GM19372 (cell line): ENCODE data around the gene HSPG2.

Experiments
- ATAC-seq: cut with Tn5 transposase; IDR thresholded peaks from one replicate; pipeline ENCODE4 v1.9.1; 2021; ENCODE audit warnings: mild to moderate bottlenecking, low read depth, moderate library complexity; ENCODE audit not compliant: unreplicated experiment

Gene HSPG2

GRCh38 chr1:21868941-21869454 lies 68.1 kb downstream of the HSPG2 start:
- ATAC-seq, result no peak

DNA sequence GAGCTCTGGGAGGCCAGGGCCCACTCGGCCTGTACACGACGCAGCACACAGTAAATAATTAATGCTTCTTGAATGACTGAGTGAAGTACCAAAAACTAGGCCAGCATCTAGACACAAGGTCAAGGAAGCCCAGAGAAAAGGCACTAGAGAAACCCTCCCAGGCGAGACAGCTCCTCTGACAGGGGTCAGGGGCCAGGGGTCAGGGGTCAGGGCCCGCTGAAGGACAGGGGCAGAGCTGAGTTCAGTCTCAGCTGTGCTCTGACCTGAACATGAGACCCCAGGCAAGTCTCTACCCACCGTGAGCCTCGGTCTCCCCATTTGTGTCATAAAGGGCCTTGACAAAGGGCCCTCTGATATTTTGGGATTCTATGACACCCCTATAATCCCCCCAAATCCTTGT lies 68.6 kb downstream of the HSPG2 start:
- ATAC-seq, result no peak

- no peak for ATAC-seq
Measured at GRCh38 chr1:21867451-21867996, 69.6 kb downstream of the HSPG2 start.

DNA sequence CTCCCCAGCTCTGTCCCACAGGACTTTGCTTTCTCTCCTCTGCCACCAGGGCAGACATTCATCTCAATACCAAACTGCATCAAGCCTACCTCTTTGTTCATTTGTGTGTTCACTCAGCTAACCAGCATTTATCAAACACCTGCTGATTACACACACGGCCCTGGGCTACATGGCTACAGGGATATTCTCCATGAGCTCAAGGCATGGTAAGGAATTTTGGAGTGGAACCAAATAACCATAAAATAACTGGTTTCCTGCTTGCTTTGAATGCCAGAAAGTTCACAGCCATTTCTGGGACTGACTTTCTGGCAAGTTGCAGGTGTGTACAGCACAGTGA lies 70.4 kb downstream of the HSPG2 start:
- ATAC-seq, result no peak

DNA sequence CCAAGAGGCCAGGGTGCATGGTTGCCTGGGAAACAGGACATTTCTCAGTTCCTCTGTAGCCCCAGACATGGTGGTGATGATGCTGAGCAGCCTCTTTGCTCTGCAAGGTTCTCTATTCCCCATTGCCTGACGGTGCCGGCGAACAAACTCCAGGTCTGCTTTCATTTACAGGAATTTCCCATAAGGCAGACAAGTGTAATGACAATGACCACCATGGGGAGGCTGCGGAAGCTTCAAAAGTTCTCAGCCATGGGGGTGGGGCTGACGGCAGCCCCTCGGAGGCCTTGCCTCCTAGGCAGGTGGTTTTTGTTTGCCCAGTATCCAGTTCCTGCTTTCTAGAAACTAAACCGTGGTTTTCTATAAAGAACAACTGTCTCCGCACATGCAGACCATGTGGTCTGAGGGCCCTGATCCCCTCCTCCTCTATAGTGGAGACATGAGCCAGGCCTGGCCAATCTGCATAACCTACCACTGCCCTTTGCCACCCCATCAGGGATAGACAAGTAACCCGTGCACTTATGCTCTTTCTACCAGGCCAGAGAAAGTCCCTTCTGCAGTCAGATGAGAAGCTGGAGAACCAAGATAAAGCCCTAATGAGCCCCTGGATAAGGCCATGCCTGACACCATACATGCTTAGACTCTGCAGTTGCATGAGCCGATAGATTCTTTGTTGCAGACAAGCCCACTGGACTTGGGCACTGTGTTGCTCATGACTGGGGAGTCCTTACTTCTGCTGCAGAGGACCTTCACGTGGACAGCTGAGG lies 71.0 kb downstream of the HSPG2 start:
- peak; percentile 73 for ATAC-seq

DNA sequence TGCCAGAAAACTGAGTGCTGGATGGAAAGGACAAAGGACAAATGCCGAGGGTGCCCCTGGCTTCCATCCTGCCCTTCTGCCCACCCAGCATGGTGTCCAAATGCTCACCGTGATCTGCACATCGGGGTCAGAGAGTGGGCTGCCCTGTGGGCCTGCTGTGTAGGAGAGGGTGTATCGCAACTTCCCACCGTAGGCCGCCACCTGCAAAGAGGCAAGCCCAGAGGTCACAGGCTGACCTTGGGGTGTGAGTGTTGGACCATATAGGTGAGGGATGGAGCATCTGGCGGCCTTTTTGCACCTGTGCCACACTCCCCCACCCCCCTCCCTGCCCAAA lies 71.5 kb downstream of the HSPG2 start:
- ATAC-seq, result no peak

DNA sequence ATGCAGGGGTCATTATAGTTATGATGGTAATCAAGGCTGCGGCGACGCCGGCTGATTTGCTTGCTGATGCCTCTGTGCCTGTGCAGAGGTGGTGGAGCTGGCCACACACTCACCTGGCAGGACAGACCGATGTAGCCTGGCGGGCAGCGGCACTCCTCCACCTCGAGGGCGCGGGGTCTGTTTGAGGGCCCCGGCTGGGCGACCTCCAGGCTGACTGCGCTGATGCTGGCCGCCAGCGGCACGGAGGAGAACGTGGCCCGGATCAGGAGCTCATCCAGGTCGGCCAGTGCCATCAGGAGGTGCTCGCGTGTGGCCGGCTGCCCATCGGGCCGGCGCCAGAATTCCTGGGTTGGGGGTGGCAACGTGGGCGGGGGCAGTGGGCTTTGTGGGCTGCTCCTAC lies 72.4 kb downstream of the HSPG2 start:
- no peak for ATAC-seq

- no peak for ATAC-seq
Measured at GRCh38 chr1:21863981-21864380, 73.1 kb downstream of the HSPG2 start.

- no peak for ATAC-seq
Measured at GRCh38 chr1:21861602-21862429, 75.3 kb downstream of the HSPG2 start.

DNA sequence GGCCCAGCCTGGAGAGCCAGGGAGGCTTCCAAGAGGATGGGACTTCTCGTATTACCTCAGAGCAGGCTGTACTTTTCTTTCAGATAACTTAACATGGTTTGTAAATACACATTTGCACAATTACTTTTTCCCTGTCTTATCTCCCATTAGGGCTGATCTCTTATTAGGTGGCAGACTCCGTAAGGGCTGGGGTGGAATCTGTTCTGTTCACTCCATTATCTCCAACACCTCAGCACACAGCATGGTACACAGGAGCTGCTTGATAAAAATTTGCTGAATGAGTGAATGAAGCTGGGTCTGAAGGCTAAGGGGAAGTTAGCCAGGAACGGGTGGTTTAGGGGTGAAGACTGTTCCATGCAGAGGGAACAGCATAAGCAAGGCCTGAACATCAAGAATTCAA lies 76.1 kb downstream of the HSPG2 start:
- no peak for ATAC-seq

DNA sequence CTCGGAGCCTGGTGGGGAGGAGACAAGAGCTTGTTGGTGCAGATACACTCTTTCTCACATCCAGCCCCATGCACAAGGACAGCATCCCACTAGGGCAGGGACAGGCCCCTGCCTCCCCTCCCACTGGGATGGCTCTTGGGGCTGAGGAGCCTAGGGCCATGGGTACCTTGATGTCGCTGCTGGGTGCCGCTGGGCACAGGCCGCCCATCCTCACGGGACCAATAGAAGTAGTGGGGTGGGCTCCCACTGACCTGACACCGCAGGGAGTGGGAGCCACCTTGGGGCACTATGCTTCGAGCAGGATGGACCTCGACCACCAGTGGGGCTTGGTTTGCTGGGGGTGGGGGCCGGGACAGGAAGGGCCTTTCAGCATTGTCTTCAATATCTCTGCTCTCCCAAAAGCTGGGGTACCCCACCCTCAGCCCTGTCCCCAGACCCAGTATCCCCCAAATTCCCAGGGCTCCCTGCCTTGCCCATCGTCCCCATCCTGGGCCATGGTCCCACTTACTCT lies 77.4 kb downstream of the HSPG2 start:
- ATAC-seq, result no peak

- ATAC-seq, result no peak
Measured at GRCh38 chr1:21857840-21858670, 79.1 kb downstream of the HSPG2 start.

DNA sequence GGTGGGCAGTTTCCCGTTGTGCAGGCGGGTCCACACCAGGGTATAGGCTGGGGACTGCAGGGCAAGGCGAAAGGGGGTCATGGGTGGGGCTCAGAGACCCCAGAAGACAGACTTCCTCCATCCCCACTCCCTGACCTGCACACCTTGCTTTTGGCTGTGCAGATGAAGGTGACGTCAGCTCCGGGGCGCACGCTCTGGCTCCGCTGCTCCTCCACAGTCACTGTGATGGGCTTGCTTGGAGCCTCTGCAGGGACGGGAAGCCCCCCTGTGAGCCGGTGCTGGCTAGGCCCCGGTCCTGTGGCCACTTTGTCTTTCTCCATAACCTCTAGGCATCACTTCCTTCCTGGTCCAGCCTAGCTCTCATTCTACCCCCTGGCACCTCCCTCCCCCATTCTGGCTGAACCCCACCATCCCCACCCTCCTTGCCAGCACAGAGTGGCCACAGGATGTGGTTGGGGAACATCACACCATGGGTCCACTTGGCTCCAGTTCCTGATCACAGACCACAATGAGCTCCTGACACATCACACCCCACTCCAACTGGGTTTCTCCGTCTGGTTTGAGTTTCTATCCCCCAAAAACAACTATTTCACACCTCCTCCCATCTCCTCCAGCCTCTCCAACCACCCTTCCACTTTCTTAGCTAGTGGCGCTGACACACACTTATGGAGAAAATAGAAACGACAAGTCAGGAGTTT lies 79.8 kb downstream of the HSPG2 start:
- no peak for ATAC-seq

DNA sequence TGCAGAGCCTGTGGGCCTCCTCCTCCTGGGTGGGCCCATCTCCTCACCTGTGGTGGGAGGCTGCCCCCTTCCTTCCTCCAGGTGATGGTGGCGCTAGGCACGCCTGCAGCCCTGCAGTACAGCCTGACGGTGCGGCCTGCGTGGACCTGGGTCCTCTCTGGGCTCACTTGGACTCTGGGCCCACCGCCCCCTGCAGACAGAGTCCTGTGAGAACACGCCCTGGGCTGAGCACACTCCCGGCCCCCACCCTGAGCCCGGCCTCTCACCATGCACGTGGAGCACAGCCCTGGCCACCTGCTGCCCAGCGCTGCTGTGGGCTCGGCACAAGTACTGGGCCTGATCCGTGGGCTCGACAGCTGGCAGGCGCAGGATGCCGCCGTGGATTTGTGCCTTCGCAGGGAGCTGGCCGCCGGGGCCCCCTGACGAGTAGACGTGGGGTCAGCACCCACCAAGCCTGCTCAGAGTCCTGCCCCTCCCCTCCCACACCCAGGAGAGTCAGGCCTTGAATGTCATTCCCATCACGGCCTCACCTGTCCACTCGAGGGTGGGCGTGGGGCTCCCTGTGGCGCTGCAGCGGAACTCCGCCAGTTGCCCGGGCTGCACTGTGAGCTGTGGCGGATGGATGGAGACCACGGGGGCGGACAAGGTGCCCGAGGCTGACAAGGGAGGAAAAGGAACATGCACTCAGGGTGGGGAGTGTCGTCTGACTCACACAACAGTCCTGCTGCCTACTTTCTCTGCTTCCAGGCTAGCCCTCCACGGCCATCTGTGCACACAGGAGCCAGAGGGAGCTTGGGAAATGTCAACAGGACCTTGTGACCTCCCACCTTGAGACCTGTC lies 81.6 kb downstream of the HSPG2 start:
- ATAC-seq, result no peak

- no peak for ATAC-seq
Measured at GRCh38 chr1:21854751-21855131, 82.4 kb downstream of the HSPG2 start.

DNA sequence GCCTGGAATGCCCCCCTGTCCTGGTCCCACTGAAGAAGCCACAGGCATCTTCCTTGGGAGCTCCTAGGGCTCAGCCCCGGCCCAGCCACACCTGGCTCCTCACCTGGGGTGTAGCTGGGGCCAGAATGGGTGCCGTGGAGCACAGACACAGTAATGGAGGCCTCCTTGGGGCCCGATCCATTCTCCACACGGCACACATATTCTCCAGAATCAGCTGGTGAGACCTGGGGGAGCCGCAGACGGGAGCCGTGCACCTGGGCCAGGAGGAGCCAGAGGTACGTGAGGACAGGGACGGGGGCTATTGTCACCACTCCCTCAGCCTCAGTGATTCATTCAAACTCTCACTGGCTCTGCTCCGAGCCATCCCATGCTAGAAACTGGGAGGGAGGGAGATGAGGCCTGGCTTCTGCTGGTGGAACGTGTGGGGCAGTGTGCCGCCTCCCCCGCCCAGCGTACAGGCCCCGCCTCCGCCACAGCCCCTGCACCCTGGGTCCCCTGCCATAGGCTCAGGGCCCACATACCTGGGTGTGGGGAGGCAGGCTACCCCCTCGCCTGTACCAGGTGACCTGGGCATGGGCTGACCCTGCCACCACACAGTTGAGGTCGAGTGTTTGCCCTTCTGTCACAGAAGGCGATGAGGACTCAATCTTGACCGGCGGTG lies 82.9 kb downstream of the HSPG2 start:
- ATAC-seq, result no peak

- ATAC-seq, result no peak
Measured at GRCh38 chr1:21853131-21853427, 84.0 kb downstream of the HSPG2 start.

- peak; percentile 62 for ATAC-seq
Measured at GRCh38 chr1:21852282-21853130, 84.6 kb downstream of the HSPG2 start.
